ENCODE measurements around the gene DHRS4L2.
"Not testable (repeated sequence)": the region's sequence is repeated elsewhere in the genome, so short reads cannot be mapped to it uniquely, and the experiment has no call there.

The DHRS4L2 gene

DNA sequence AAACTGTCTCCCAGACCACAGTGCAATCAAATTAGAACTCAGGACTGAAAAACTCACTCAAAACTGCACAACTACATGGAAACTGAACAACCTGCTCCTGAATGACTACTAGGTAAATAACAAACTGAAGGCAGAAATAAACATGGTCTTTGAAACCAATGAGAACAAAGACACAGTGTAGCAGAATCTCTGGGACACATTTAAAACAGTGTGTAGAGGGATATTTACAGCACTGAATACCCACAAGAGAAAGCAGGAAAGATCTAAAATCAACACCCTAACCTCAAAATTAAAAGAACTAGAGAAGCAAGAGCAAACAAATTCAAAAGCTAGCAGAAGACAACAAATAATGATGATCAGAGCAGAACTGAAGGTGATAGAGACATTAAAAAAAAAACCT is 14.7 kb upstream of the DHRS4L2 start:
- DNase-seq: not testable (repeated sequence)

DNA sequence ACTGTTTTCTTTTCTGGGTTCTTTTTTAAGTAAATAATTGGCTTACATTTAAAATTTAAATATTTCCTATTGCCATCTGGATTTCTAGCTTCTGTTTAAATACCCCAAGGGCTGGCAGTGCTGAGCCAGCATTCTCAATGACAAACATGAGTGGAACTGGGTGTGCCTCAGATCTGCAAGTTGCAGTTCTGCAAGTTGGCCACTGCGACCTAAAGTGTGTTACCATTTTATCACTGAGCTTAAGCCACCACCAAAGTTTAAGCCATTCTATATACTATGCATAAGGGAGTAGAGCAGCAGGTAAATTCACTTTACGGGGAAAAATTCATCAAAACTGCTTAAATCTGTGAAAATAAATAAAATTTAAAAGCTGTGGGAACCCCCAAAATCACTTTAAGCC is 11.5 kb upstream of the DHRS4L2 start:
- DNase-seq: not testable (repeated sequence)

GRCh38 chr14:23981951-23982813 is 6.5 kb upstream of the DHRS4L2 start:
- DNase-seq: not testable (repeated sequence)

- DNase-seq: no peak
These were observed 3.7 kb upstream of the DHRS4L2 start for GRCh38 chr14:23984891-23985602.

DNA sequence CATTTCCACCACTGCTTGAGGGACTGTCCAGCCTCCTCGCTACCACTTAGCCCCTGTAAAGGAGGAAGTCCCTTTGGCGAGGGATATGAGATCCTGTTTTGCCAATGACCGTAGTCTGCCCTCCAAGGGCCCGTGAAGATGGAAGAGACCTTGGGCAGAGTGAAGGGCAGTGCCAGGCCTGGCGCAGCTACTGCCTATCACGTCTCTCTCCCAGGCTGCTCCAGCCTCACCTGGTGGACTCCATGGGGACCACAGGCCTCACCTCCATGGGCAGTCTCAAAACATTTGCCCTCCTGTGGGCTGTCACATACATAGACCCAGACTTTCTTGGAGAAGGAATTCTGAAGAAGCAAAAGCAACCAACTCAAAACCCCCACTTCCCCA is 514 bp upstream of the DHRS4L2 start:
- DNase-seq: not testable (repeated sequence)

GRCh38 chr14:23989734-23990445 is 1.2 kb downstream of the DHRS4L2 start:
- DNase-seq: not testable (repeated sequence)

- not testable (repeated sequence) for DNase-seq
These were observed 2.2 kb downstream of the DHRS4L2 start for GRCh38 chr14:23990961-23991360.

DNA sequence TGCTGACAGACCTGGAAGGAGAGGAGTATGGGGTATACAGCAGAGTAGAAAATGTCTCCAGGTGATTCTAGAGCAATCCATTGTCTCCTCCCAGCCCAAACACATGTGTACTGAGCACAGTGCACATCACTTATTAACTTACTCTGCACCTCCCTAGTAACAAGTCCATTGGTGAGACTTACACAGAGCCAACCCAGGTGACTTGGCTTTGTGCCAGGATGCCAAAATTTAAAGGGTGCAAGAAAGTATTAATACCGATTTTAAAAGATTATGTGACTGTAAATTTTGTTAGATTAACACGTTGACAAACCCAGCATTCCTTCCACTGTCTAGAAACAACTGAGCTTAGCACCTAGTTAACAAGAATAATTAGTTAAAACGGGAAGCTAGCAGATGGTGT is 4.3 kb downstream of the DHRS4L2 start:
- not testable (repeated sequence) for DNase-seq

- DNase-seq: not testable (repeated sequence)
These were observed 7.3 kb downstream of the DHRS4L2 start for GRCh38 chr14:23996009-23996408.

DNA sequence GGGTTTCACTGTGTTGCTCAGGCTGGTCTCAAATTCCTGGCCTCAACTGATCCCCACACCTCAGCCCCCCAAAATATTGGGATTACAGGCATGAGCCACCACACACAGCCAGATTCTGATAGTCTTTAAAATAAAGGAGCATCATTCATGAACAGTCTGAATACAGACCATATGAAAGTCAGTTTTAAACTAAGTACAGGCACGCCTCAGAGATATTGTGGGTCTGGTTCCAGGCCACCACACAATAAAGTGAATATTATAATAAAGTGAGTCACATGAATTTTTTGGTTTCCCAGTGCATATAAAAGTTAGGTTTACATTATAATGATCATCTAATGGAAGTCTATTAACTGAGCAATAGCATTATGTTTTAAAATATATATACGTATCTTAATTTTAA is 8.1 kb downstream of the DHRS4L2 start:
- DNase-seq: not testable (repeated sequence)

GRCh38 chr14:23999640-24000039 is 10.9 kb downstream of the DHRS4L2 start:
- DNase-seq: not testable (repeated sequence)

DNA sequence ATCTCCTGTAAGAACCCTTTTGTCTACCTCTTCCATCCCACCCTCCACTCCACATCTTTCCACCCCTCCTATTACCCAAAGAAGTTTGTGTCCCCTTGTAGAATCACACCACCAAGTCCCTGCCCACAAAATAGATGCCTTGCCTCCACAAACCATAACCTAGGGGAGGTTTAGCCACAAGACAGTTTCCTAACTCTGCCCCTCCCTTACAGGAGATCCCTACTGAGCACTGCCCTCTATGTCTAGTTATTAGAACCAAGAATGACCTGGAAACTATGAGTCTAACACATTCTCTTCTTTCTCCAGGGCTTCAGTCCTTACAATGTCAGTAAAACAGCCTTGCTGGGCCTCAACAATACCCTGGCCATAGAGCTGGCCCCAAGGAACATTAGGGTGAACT is 12.3 kb downstream of the DHRS4L2 start:
- not testable (repeated sequence) for DNase-seq

- DNase-seq: not testable (repeated sequence)
These were observed 12.9 kb downstream of the DHRS4L2 start for GRCh38 chr14:24001679-24002078.

GRCh38 chr14:24006471-24006816 is 17.7 kb downstream of the DHRS4L2 start:
- DNase-seq: not testable (repeated sequence)

GRCh38 chr14:24006817-24007652 is 18.3 kb downstream of the DHRS4L2 start:
- not testable (repeated sequence) for DNase-seq

GRCh38 chr14:24011051-24011450 is 22.3 kb downstream of the DHRS4L2 start:
- no peak for DNase-seq

DNA sequence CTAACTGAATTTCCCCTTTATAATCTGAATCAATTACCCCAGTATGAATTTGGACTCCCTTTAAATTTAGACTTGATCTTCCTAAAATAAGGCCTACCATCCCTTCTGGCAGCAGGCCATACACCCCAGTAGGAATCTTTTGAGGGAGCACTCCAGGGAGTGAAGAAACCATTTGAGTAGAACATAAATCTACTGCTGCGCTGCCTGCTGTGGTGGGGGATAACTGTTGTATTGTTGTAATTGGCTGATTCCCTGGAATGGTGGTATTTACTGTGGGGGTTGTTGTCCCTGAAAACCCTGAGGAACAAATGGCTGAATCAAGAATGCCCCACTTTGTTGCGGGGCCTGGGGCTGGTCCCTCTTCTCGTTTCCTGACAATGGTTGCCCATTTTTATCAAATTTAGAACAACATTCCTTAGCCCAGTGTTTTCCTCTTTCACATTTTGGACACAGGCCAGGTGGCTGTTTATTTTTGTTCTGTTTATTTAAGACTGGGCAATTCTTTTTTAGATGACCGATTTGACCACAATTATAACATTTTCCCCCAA is 24.1 kb downstream of the DHRS4L2 start:
- not testable (repeated sequence) for DNase-seq

GRCh38 chr14:24013654-24014514 is 25.2 kb downstream of the DHRS4L2 start:
- DNase-seq: peak; percentile 73

DNA sequence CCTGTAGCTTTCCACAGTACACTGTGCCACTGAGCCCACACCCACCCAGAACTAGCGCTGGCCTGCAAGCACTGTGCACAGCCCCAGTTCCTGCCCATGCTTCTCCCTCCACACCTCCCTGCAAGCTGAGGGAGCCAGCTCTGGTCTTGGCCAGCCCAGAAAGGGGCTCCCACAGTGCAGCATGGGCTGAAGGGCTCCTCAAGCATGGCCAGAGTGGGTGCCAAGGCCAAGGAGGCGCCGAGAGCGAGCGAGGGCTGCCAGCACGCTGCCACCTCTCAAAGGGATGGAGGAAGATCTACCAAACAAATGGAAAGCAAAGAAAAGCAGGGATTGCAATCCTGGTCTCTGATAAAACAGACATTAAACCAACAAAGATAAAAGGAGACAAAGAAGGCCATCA is 27.0 kb downstream of the DHRS4L2 start:
- not testable (repeated sequence) for DNase-seq

DNA sequence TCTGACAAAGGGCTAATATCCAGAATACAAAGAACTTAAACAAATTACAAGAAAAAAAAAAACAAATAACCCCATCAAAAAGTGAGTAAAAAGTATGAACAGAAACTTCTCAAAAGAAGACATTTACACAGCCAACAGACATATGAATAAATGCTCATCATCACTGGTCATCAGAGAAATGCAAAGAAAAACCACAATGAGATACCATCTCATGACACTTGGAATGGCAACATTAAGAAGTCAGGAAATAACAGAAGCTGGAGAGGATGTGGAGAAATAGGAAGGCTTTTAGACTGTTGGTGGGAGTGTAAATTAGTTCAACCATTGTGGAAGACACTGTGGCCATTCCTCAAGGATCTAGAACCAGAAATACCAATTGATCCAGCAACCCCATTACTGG is 30.2 kb downstream of the DHRS4L2 start:
- not testable (repeated sequence) for DNase-seq

- DNase-seq: not testable (repeated sequence)
These were observed 31.2 kb downstream of the DHRS4L2 start for GRCh38 chr14:24019944-24020343.
